ENCODE measurements around the gene SH2D4B.

The SH2D4B gene

DNA sequence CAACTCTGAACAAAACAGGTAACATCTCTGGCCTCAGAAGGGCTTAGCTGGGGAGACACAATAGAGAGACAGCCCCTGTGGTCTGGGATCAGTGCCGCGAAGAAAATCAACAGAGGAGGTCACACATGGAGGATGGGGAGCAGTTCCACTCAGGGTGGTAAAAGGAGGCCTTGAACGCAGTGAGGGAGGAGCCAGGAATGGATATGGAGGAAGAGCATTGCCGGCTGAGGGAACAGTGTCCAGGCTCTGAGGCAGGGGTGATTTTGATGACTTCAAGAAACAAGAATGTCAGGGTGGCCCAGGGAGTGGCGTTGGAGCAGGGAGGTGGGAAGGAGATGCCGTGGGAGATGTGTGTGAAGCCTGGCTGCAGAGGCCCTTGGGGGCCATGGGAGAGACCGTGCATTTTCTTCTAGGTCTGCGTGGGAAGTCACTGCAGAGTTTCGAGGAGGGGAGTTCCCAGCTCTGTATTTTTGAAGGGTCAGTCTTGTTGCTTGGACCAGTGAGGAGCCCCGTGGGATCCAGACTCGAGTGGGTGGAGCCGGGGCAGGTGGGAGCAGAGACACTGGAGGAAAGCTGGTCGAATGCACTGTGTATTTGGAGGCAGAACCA, 35.7 kb upstream of the SH2D4B start:
- no peak overlapping the region for H2AFZ ChIP-seq
- H3K9me3 ChIP-seq (ENCODE audit: control insufficient read depth, low read length) = no peaks in the 10 kb centered on the region
- peak overlapping the region; percentile 33 for H3K27ac ChIP-seq
- H3K27me3 ChIP-seq (ENCODE audit: control insufficient read depth, insufficient read depth, low read length) = no peaks in the 10 kb centered on the region
- TF ChIP-seq, protein P1, sequence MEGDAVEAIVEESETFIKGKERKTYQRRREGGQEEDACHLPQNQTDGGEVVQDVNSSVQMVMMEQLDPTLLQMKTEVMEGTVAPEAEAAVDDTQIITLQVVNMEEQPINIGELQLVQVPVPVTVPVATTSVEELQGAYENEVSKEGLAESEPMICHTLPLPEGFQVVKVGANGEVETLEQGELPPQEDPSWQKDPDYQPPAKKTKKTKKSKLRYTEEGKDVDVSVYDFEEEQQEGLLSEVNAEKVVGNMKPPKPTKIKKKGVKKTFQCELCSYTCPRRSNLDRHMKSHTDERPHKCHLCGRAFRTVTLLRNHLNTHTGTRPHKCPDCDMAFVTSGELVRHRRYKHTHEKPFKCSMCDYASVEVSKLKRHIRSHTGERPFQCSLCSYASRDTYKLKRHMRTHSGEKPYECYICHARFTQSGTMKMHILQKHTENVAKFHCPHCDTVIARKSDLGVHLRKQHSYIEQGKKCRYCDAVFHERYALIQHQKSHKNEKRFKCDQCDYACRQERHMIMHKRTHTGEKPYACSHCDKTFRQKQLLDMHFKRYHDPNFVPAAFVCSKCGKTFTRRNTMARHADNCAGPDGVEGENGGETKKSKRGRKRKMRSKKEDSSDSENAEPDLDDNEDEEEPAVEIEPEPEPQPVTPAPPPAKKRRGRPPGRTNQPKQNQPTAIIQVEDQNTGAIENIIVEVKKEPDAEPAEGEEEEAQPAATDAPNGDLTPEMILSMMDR (IDR thresholded peaks at IDR 0.05) = no peak
- H3K79me2 ChIP-seq = peaks cover 40% of the 10 kb centered on the region
- no peaks in the 10 kb centered on the region for H3K36me3 ChIP-seq (ENCODE audit: control insufficient read depth, insufficient read depth, low read length)
- no peak overlapping the region for H3K4me3 ChIP-seq (ENCODE audit: low read depth, low read length)
- H3K4me2 ChIP-seq (ENCODE audit: low read length) = no peak overlapping the region
- peaks cover 62% of the 10 kb centered on the region for H3K4me1 ChIP-seq
- H3K9ac ChIP-seq = no peak overlapping the region

DNA sequence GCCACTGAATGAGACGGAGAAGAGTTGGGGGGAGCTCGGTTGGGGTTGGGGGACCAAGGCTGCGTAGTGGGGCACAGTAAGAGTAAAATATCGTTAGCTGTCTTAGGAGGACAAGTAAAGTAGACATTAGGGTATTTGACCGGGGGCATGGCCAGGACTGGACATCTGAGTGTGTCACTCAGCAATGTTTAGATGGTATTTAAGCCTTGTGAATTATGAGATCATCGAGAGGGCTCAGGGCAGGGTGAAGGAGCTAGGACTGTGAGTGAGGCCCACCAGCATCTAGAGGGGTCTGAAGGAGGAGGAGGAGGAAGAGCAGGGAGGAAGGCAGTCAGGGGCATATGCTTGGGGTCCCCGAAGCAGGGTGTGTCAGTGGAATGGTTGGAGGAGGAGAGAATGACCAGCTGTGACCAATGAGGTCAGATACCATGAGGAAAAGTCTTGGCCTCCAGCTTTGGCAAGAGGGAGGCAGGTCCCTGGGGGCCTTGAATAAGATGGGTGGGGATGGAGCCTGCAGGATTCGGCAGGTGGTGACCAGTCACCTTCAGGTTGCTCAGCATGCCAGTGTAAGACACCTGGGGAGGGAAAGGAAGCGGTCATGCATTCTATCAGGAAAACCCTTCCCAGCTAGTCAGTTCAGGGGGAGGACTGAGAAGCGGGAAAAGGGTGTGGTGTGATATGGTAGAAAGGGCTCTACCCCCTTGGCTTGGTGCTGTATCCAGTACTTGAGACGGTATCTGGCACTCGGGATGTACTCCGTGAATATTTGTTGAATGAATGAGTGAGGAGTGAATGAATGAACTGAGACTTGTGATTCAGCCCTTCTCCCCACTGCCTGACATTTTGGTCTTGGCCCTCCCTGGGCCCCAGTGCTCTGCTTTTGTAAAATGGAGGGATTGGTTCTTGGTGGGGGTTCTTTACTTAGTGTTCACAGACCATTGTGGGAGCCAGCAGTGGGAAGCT, 34.8 kb upstream of the SH2D4B start:
- H3K27ac ChIP-seq = peak overlapping the region; percentile 12
- no peak overlapping the region for H3K4me3 ChIP-seq (ENCODE audit: low read depth, low read length)
- H3K9ac ChIP-seq = no peak overlapping the region
- H2AFZ ChIP-seq = no peak overlapping the region
- H3K79me2 ChIP-seq = peaks cover 38% of the 10 kb centered on the region
- no peaks in the 10 kb centered on the region for H3K9me3 ChIP-seq (ENCODE audit: control insufficient read depth, low read length)
- peaks cover 55% of the 10 kb centered on the region for H3K4me1 ChIP-seq
- no peaks in the 10 kb centered on the region for H3K36me3 ChIP-seq (ENCODE audit: control insufficient read depth, insufficient read depth, low read length)
- no peaks in the 10 kb centered on the region for H3K27me3 ChIP-seq (ENCODE audit: control insufficient read depth, insufficient read depth, low read length)
- no peak overlapping the region for H3K4me2 ChIP-seq (ENCODE audit: low read length)
- TF ChIP-seq, protein P1 (IDR thresholded peaks at IDR 0.05) = no peak

DNA sequence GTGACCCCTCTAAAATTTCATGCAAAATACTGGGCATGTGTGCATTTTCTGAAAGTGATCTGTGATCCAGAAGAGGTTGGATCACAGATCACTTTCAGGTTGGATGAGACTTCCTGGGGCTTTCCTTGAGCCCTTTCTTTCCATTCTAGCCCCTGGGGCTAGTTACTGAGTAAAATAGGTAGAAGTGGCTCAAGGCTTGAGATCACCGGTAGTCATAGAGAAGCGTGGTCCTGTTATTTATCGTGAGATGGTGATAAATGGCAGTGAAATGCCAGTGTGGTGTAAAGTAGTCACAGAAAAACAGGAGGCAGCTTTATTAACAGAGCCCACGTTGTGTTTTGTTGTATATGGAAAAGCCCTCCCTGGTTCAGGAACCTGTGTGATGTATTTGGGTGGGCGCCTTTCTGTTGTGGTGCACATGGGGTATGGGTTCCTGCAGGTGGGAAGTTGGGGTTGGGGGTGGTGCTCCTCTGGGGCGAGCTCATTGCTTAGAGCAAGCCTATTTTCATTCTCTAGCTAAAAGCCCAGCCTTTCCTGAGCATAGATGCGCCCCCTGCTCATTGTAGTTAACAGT, 34.0 kb upstream of the SH2D4B start:
- no peak overlapping the region for H3K9ac ChIP-seq
- H3K4me3 ChIP-seq (ENCODE audit: low read depth, low read length) = no peak overlapping the region
- H3K36me3 ChIP-seq (ENCODE audit: control insufficient read depth, insufficient read depth, low read length) = no peaks in the 10 kb centered on the region
- peaks cover 47% of the 10 kb centered on the region for H3K4me1 ChIP-seq
- H2AFZ ChIP-seq = no peak overlapping the region
- no peaks in the 10 kb centered on the region for H3K27me3 ChIP-seq (ENCODE audit: control insufficient read depth, insufficient read depth, low read length)
- peaks cover 41% of the 10 kb centered on the region for H3K79me2 ChIP-seq
- TF ChIP-seq, protein P1 (IDR thresholded peaks at IDR 0.05) = no peak
- H3K27ac ChIP-seq = peak overlapping the region; percentile 12
- H3K4me2 ChIP-seq (ENCODE audit: low read length) = no peak overlapping the region
- no peaks in the 10 kb centered on the region for H3K9me3 ChIP-seq (ENCODE audit: control insufficient read depth, low read length)

DNA sequence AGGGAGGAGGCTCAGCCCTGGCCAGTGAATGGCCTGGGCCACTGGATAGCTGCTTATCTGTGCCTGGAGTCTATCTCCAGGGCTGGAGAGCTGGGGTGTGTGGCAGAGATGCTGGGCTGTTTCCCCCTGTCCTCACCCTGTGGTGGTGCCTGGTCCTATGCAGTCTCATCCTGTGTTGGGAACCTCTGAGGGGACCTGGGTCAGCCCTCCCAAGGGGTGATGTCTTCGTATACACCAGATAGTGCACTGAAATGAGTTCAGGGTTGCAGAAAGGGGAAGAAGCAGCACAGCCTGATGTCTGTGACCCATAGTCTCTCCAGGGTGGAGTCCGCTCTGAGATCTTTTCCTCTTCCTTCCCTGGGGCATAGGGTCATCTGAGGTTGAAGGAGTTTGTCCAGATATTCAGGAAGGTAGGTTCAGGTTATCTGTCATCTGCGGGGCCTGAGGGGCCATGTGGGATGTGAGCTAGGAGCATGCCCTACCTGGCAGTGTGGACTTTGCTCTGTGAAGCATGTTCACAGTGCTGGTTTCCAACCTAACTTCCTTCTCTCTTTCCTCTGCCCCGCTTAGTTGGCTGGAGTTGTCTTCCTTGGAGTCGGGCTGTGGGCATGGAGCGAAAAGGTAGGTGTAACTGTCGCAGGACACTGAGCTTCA, 33.4 kb upstream of the SH2D4B start:
- no peaks in the 10 kb centered on the region for H3K9me3 ChIP-seq (ENCODE audit: control insufficient read depth, low read length)
- H3K4me1 ChIP-seq = peaks cover 42% of the 10 kb centered on the region
- H3K36me3 ChIP-seq (ENCODE audit: control insufficient read depth, insufficient read depth, low read length) = no peaks in the 10 kb centered on the region
- no peak overlapping the region for H2AFZ ChIP-seq
- TF ChIP-seq, protein P1 (IDR thresholded peaks at IDR 0.05) = no peak
- H3K27ac ChIP-seq = peak overlapping the region; percentile 22
- no peak overlapping the region for H3K4me2 ChIP-seq (ENCODE audit: low read length)
- H3K4me3 ChIP-seq (ENCODE audit: low read depth, low read length) = no peak overlapping the region
- no peaks in the 10 kb centered on the region for H3K27me3 ChIP-seq (ENCODE audit: control insufficient read depth, insufficient read depth, low read length)
- peaks cover 47% of the 10 kb centered on the region for H3K79me2 ChIP-seq
- no peak overlapping the region for H3K9ac ChIP-seq
